GM19463 (cell line): Measurements from ENCODE around the gene SLC6A9.

Source experiments
- ATAC-seq: cut with Tn5 transposase; IDR thresholded peaks from one replicate; pipeline ENCODE4 v1.9.1; 2021; ENCODE audit warnings: mild to moderate bottlenecking, moderate library complexity; ENCODE audit not compliant: unreplicated experiment

Gene SLC6A9

GRCh38 chr1:44029911-44030604 is 1.2 kb downstream of the SLC6A9 start:
- ATAC-seq = peak; percentile 82

DNA sequence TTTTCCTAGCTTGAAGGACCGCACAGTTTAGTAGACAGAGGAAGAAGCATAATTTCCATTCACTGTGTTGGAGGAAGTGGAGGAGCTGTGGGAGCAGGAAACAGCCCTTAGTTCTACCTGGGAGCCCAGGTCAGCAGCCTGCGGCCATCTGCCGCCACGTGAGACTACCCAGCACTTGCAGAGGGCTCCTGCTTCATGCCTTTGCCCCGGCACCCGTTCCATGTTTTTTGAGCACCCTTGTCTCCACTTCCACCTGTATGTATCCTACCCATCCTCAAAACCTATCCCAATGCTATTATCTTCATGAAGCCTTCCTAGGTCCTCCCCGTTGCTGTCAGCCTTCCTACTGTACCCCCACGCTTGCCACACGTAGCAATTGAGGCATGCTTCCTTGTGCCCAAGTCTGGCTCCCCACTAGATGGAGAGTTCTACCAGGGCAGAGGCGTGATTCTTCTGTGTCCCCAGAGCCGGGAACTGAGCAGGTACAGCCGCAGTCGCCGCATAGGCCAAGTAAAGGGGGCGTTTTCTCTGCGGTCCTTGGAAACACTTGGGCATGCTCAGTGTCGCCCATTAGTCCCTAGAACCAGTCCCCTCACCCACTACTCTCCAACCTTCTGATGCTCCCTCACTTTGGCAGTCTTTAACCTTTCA is 1.9 kb downstream of the SLC6A9 start:
- ATAC-seq = peak; percentile 11

DNA sequence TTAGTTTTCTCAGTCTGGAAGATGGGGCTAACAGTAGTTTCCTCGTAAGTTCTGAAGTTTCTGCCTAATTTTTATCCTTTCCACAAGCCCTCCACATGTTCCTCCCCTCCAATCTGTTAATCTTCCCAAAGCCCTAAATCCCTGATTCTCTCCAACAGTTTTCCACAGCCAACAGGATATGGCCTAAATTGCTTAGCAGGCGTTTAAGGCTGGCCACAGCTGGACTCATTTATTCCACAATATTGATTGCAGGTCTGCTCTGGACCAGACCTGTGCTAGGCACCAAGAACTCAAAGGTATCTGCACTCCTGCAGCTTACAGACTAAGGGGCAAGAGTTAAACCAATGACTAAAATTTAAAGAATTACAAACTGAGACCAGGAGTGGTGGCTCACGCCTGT is 3.9 kb downstream of the SLC6A9 start:
- no peak for ATAC-seq

DNA sequence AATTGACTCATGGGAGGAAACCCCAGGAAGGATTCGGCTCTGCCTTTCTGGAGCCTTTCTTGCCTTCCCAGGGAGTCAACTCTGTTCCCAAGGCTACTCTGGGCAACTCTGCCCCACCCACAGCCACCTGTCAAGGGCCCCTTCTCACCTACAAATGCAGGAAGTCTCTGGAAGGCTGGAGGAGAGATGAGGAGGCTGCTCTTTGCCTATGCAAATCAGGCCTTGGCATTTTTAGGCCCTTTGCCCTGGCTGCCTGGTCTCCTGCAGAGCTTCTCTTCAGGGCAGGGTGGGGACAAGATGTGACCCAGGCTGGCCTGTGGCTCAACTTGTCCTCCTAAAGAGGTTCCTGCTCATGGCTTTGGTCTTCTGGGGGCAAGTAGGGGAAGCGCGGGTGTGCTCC is 5.4 kb downstream of the SLC6A9 start:
- ATAC-seq = no peak

- ATAC-seq = no peak
Measured at GRCh38 chr1:44024903-44025525, 6.2 kb downstream of the SLC6A9 start.

- no peak for ATAC-seq
Measured at GRCh38 chr1:44024031-44024902, 7.0 kb downstream of the SLC6A9 start.

GRCh38 chr1:44021581-44022321 is 9.5 kb downstream of the SLC6A9 start:
- no peak for ATAC-seq

- ATAC-seq = no peak
Measured at GRCh38 chr1:44021156-44021555, 10.1 kb downstream of the SLC6A9 start.

DNA sequence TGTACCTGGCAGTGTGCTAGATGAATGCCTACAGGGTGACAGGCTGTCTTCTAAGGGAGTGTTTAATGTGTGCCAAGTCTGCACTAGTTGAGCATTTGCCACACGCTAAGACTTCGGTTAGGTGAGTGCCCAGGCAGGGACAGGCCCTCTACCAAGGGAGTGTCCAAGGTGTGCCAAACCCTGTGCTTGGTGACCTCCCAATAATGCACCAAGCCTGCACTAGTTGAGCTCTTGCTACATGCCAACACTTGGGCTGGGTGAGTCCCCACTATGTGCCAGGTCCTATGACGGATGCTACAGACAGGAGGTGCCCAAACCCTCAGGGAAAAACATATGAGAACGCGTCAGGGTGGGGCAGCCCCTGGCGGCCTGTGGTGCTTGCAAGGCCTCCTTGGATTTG is 10.8 kb downstream of the SLC6A9 start:
- no peak for ATAC-seq

DNA sequence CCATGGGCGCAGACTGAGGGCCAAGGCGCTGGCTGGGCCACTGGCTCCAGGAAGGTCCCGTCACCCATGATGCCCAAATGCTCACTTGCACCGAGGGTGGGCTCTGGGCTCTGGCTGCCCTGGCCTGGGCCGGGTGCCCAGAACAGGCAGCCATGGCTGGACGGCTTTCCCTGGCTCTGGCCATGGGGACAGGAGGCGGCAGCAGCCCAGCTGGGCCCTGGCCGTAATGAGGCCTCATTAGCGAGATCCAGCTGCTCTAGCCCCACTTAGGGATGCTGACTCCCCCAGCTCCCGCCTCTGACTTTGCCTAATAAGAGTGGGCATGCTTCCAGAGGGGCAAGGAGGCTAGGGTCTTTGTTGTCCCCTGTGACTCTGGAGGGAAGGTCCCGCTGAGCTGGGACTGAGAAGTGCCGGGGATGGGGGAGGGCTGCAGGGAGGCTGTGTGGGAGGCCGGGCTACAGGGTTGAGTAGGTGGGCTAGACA is 11.8 kb downstream of the SLC6A9 start:
- ATAC-seq = no peak

- no peak for ATAC-seq
Measured at GRCh38 chr1:44016890-44017400, 14.3 kb downstream of the SLC6A9 start.

DNA sequence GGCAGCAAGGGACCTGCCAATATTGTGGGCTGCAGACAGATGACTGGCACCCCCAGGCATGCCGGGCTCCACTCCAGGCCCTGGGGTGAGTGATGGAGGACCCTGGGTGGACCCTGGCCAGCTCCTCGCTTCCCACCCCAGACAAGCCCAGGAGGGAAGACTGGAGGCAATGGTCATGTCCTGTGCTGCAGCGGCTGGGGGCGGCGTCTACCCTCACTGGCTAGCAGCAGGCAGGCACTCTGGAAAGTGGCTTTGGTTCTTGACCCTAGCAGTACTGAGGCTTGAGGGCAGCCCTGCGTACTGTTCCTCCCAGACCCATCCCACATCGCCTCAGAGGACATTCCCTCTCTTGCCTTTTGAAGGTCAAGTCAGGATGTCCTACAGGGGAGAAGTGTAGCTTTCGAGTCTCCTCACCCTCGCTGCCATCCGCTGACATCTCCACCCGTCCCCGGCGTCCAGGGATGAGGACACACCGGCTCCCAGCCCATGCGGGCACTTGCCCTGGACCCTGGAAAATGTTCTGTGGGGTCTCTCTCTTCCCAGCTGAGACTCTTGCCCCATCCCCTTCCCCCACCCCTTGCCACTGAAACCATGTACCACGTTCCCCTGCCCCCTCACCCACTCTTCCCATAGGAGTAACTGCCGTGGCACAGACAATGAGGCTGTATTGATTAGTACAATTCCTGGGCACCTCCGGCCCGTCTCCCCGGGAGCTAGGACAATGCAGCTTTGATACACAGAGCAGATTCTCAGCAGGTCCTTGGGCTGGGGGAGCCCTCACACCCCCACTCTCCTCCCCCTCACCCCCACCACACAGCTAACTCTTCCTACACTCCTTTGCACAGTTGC is 15.0 kb downstream of the SLC6A9 start:
- no peak for ATAC-seq

DNA sequence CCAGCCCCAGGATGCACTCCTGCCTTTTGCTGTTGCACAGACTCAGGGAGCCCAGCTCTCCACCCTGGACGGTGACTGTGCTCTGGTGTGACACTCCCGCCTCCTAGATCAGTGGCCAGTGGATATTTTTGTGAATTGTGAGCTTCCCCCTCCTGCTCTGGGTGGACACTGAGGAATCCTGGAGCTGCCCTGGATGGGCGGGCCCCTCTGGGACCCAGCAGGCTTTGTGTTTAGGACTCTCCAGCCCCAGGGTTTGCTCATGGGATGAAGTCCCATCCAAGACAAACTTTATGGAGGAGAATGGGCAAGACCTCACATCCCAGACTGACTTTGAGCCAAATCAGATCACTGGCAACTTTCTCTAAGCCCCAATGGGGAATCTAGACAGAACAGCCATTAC is 16.1 kb downstream of the SLC6A9 start:
- ATAC-seq = no peak

DNA sequence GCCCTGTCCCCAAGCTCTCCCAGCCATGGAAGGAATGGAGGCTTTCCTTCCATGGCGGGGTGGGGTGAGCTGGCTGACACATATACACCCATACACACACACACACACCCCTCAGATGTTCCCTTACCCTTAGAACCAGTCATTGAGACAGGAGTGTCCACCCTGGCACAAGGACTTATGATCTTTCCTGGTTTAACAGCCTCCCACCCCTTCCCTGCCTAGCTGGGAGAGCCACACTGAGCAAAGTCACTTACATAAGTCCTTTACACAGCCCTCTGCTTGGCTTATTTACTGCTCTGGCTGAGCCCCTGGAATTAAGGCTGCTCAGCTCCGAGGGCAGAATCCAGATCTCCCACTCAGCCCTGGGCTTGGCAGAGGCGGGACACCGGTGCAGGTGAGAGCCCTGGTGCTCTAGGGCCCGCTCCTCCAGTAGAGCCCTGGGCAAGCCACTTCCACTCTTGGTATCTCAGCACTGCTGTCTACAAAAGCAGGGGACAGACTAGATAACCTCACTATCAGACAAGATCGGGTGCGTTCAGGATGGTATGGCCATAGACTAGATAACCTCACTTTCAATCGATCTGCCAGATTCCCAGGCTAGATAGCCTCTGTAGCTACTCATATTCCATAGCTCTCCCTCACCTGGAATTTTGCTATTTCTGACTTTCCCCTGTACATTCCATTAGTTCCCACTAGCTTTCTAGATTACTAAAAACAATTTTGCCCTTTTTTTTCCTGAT is 16.7 kb downstream of the SLC6A9 start:
- no peak for ATAC-seq

GRCh38 chr1:44013949-44014348 is 17.3 kb downstream of the SLC6A9 start:
- ATAC-seq = no peak

GRCh38 chr1:44012941-44013609 is 18.2 kb downstream of the SLC6A9 start:
- ATAC-seq = no peak

DNA sequence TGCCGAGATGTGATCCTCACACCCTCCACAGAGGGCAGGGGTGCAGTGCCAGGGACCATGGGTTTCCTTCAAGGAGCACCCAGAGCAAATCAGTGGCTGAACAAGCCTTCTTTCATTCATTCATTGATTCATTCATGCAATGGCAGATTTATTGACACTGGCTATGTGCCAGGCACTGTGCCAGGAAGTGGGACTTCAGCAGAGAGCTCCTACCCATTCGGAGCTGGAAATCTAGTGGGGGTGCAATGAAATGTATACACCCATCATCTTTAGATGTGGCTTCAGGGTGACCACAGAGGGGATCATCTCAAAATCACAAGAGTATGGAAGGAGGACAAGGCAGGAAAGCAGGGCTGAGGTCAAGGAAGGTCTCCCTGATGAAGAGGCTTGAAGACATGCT is 18.9 kb downstream of the SLC6A9 start:
- no peak for ATAC-seq

- no peak for ATAC-seq
Measured at GRCh38 chr1:44010935-44011471, 20.3 kb downstream of the SLC6A9 start.
